SU-DHL-6 (cell line): ENCODE data around the gene CBX5.

ENCODE experiments used
- H2AFZ ChIP-seq: fragments of 200-600 bp; sonication (generic); 2 replicates; pipeline ENCODE4 v1.6.1; 2014; ENCODE audit warnings: low read depth, mild to moderate bottlenecking, moderate library complexity, mixed read lengths, antibody characterized with exemption, low read length; ENCODE audit not compliant: severe bottlenecking
- H3F3A ChIP-seq: fragments of 200-600 bp; shearing (Covaris generic); 2 replicates; pipeline ENCODE4 v1.6.0; 2016; ENCODE audit warnings: antibody characterized with exemption, mild to moderate bottlenecking; ENCODE audit not compliant: insufficient read depth
- H3K27ac ChIP-seq: fragments of 200-600 bp; sonication (generic); 2 replicates; pipeline ENCODE4 v1.5.1; 2016; ENCODE audit warnings: low read depth, mild to moderate bottlenecking, low read length, moderate library complexity, mixed read lengths
- H3K27me3 ChIP-seq: fragments of 200-600 bp; sonication (generic), shearing (Covaris generic); 2 replicates; pipeline ENCODE4 v1.6.0; 2014; ENCODE audit warnings: mild to moderate bottlenecking, low read length
- H3K36me3 ChIP-seq: fragments of 200-600 bp; sonication (generic); 2 replicates; pipeline ENCODE4 v1.6.1; 2014; ENCODE audit warnings: mild to moderate bottlenecking, low read length, mixed read lengths
- H3K4me2 ChIP-seq: fragments of 300-600, 200-600 bp; shearing (Covaris generic), sonication (generic); 2 replicates; pipeline ENCODE4 v1.6.0; 2014; ENCODE audit warnings: low read length, low read depth, mild to moderate bottlenecking; ENCODE audit not compliant: poor library complexity, severe bottlenecking
- H3K4me3 ChIP-seq: fragments of 200-600 bp; sonication (generic); 2 replicates; pipeline ENCODE4 v1.5.1; 2014; ENCODE audit warnings: antibody characterized with exemption, low read length, mild to moderate bottlenecking, mixed read lengths; ENCODE audit not compliant: insufficient read depth, poor library complexity, severe bottlenecking
- H3K79me2 ChIP-seq: fragments of 200-600 bp; sonication (generic); 2 replicates; pipeline ENCODE4 v1.6.1; 2014; ENCODE audit warnings: mild to moderate bottlenecking, low read length, moderate library complexity; ENCODE audit not compliant: insufficient read depth
- H3K9ac ChIP-seq: fragments of 200-600 bp; sonication (generic); 2 replicates; pipeline ENCODE4 v1.7.0; 2014; ENCODE audit warnings: mild to moderate bottlenecking, low read length
- H3K9me2 ChIP-seq: fragments of 200-600 bp; sonication (generic); replicated peaks from 2 replicates; pipeline ENCODE4 v1.6.1; 2014; ENCODE audit warnings: low read length; ENCODE audit not compliant: insufficient read depth
- H3K9me3 ChIP-seq: fragments of 200-600 bp; sonication (generic); 2 replicates; pipeline ENCODE4 v1.6.1; 2014; ENCODE audit warnings: low read length, mixed read lengths; ENCODE audit not compliant: insufficient read depth
- H4K20me1 ChIP-seq: fragments of 200-600 bp; sonication (generic); 2 replicates; pipeline ENCODE4 v1.6.1; 2014; ENCODE audit warnings: low read depth, mild to moderate bottlenecking, antibody characterized with exemption, low read length, moderate library complexity, mixed read lengths
- CTCF ChIP-seq: fragments of 200-600 bp; sonication (generic); IDR thresholded peaks from one replicate; pipeline ENCODE4 v1.5.1; 2017; ENCODE audit warnings: antibody characterized with exemption, mild to moderate bottlenecking, low read length, moderate library complexity; ENCODE audit not compliant: insufficient read depth, poor library complexity, severe bottlenecking
- EZH2phosphoT487 ChIP-seq: fragments of 200-600 bp; sonication (generic), shearing (Covaris generic); conservative IDR thresholded peaks from 2 replicates; pipeline ENCODE4 v1.6.1; 2018; ENCODE audit warnings: mild to moderate bottlenecking, antibody characterized with exemption, low read length, moderate library complexity, mixed read lengths

CBX5 gene

DNA sequence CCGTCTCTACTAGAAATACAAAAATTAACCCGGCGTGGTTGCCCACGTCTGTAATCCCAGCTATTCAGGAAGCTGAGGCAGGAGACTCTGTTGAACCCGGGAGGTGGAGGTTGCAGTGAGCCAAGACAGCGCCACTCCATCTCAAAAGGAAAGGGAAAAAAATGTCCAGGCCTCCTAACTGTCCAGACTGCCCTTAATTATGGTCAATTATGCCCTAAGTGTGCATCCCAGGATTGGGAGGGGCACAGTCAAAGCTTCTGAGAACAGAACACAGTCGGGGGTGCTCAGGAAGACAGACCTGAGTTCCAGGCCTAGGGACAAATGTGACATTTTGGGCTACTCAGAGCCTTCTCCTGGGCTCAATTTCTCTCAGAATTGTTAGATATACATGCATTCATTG, 59.4 kb downstream of the CBX5 start:
- no peak overlapping the region for H3K4me2 ChIP-seq
- no peaks in the 10 kb centered on the region for H3K27me3 ChIP-seq
- no peaks in the 10 kb centered on the region for H3K36me3 ChIP-seq
- H3K9me2 ChIP-seq = no peaks in the 10 kb centered on the region
- TF ChIP-seq CTCF = no peak
- no peak for TF ChIP-seq EZH2phosphoT487
- H3K4me3 ChIP-seq = no peak overlapping the region
- no peak overlapping the region for H3K27ac ChIP-seq
- no peaks in the 10 kb centered on the region for H4K20me1 ChIP-seq
- H3K9ac ChIP-seq = no peak overlapping the region
- peaks cover 26% of the 10 kb centered on the region for H3F3A ChIP-seq
- no peaks in the 10 kb centered on the region for H3K79me2 ChIP-seq
- H2AFZ ChIP-seq = no peak overlapping the region
- H3K9me3 ChIP-seq = no peaks in the 10 kb centered on the region

DNA sequence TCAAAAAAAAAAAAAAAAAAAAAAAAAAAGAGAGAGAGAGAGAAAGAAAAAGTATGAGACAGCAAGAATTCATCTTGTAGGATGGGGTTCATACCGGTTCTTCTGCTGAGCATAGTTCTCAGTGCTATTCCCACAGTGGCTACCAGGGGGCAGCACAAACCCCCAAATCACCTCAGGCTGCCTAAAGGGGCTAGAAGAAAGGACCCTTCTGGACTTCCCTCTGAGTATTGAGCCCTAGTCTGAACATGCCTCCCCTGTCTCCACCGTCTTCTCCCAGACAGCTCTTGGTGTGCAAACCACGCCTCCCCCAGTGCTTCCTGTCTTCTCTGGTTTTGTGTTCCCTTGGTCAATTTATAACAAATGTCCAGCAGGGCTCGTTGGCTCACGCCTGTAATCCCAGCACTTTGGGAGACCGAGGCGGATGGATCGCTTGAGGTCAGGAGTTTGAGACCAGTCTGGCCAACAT, 59.8 kb downstream of the CBX5 start:
- no peaks in the 10 kb centered on the region for H3K79me2 ChIP-seq
- no peak overlapping the region for H2AFZ ChIP-seq
- no peaks in the 10 kb centered on the region for H3K36me3 ChIP-seq
- no peaks in the 10 kb centered on the region for H3K27me3 ChIP-seq
- H3K4me3 ChIP-seq = no peak overlapping the region
- no peaks in the 10 kb centered on the region for H3K9me3 ChIP-seq
- no peaks in the 10 kb centered on the region for H3K9me2 ChIP-seq
- H3K27ac ChIP-seq = no peak overlapping the region
- TF ChIP-seq EZH2phosphoT487 (no peak), CTCF (peak; percentile 54)
- H4K20me1 ChIP-seq = no peaks in the 10 kb centered on the region
- no peak overlapping the region for H3K4me2 ChIP-seq
- H3F3A ChIP-seq = peaks cover 27% of the 10 kb centered on the region
- no peak overlapping the region for H3K9ac ChIP-seq

- no peak for TF ChIP-seq EZH2phosphoT487
- peak overlapping the region; percentile 77 for H3K27ac ChIP-seq
- no peaks in the 10 kb centered on the region for H3K9me3 ChIP-seq
- H3K36me3 ChIP-seq = no peaks in the 10 kb centered on the region
- H3K79me2 ChIP-seq = no peaks in the 10 kb centered on the region
- peak overlapping the region; percentile 58 for H3K9ac ChIP-seq
- H3F3A ChIP-seq = peaks cover 27% of the 10 kb centered on the region
- peak overlapping the region; percentile 28 for H3K4me3 ChIP-seq
- peak overlapping the region; percentile 72 for H2AFZ ChIP-seq
- no peaks in the 10 kb centered on the region for H4K20me1 ChIP-seq
- no peaks in the 10 kb centered on the region for H3K27me3 ChIP-seq
- H3K4me2 ChIP-seq = peak overlapping the region; percentile 76
- no peaks in the 10 kb centered on the region for H3K9me2 ChIP-seq
These were observed 62.1 kb downstream of the CBX5 start for GRCh38 chr12:54217774-54218241.

GRCh38 chr12:54216797-54217661, 62.9 kb downstream of the CBX5 start:
- Histone ChIP-seq H3K9me3 (no peaks in the 10 kb centered on the region), H3K79me2 (no peaks in the 10 kb centered on the region), H3K9ac (peak overlapping the region; percentile 58), H4K20me1 (no peaks in the 10 kb centered on the region), H3F3A (peaks cover 27% of the 10 kb centered on the region), H2AFZ (peak overlapping the region; percentile 72), H3K36me3 (no peaks in the 10 kb centered on the region), H3K4me3 (peak overlapping the region; percentile 44), H3K27ac (peak overlapping the region; percentile 77), H3K27me3 (no peaks in the 10 kb centered on the region), H3K9me2 (no peaks in the 10 kb centered on the region), H3K4me2 (peak overlapping the region; percentile 76)
- TF ChIP-seq EZH2phosphoT487 = no peak
- peak; percentile 64 for TF ChIP-seq CTCF
